ENCODE results near the gene OR2H2. TPM values are rescaled to one million over a fixed set of nuclear protein-coding genes. Genes with fewer than 3 reads are reported as not detected.
A peak's percentile ranks its signal among the peaks of the same experiment; 100 is the strongest.

Gene OR2H2
- total RNA-seq, 2 donors from 2014 or later = not detected

GRCh38 chr6:29603930-29604329 is 19.0 kb downstream of the OR2H2 start:
- Histone ChIP-seq H3K27me3 (ENCODE audit: control insufficient read depth, insufficient read depth, low read length, poor library complexity, severe bottlenecking) (no peaks in the 10 kb centered on the region), H3K27ac (ENCODE audit: low read depth, low read length) (peak overlapping the region; percentile 45), H3K4me3 (ENCODE audit: low read length) (no peak overlapping the region), H3K4me1 (ENCODE audit: control insufficient read depth, insufficient read depth, low read length) (no peaks in the 10 kb centered on the region), H3K36me3 (ENCODE audit: control insufficient read depth, insufficient read depth, low read length) (peaks cover 64% of the 10 kb centered on the region), H3K9me3 (ENCODE audit: control insufficient read depth, low read length) (no peaks in the 10 kb centered on the region), H3K9ac (ENCODE audit: extremely low read depth, low read length, poor library complexity, severe bottlenecking) (no peak overlapping the region)
- WGBS, 2 experiments (ENCODE audit: insufficient coverage in 1 of 2, insufficient read length in 1 of 2) = 88 to 94% methylated on average over 2 of the region's 2 CpGs
- no peaks in the 10 kb centered on the region for H3K4me1 Mint-ChIP-seq
- H3K9me3 Mint-ChIP-seq = no peaks in the 10 kb centered on the region
- no peak for DNase-seq
- H3K27me3 Mint-ChIP-seq (ENCODE audit: insufficient read depth) = no peaks in the 10 kb centered on the region
- H3K27ac Mint-ChIP-seq = no peak overlapping the region
- H3K4me3 Mint-ChIP-seq = no peak overlapping the region
- TF ChIP-seq CTCF (conservative IDR thresholded peaks at IDR 0.05) = no peak
- H3K36me3 Mint-ChIP-seq (ENCODE audit: low read depth) = peaks cover 78% of the 10 kb centered on the region

GRCh38 chr6:29608131-29608530 is 23.2 kb downstream of the OR2H2 start:
- Mint-ChIP-seq H3K36me3 (ENCODE audit: low read depth) (peaks cover 85% of the 10 kb centered on the region), H3K4me3 (no peak overlapping the region), H3K4me1 (no peaks in the 10 kb centered on the region), H3K9me3 (no peaks in the 10 kb centered on the region), H3K27ac (no peak overlapping the region), H3K27me3 (ENCODE audit: insufficient read depth) (no peaks in the 10 kb centered on the region)
- Histone ChIP-seq H3K36me3 (ENCODE audit: control insufficient read depth, insufficient read depth, low read length) (peaks cover 68% of the 10 kb centered on the region), H3K4me3 (ENCODE audit: low read length) (no peak overlapping the region), H3K27ac (ENCODE audit: low read depth, low read length) (no peak overlapping the region), H3K9ac (ENCODE audit: extremely low read depth, low read length, poor library complexity, severe bottlenecking) (no peak overlapping the region), H3K9me3 (ENCODE audit: control insufficient read depth, low read length) (no peaks in the 10 kb centered on the region), H3K4me1 (ENCODE audit: control insufficient read depth, insufficient read depth, low read length) (no peaks in the 10 kb centered on the region), H3K27me3 (ENCODE audit: control insufficient read depth, insufficient read depth, low read length, poor library complexity, severe bottlenecking) (no peaks in the 10 kb centered on the region)
- DNase-seq = no peak
- no peak for TF ChIP-seq CTCF (conservative IDR thresholded peaks at IDR 0.05)

GRCh38 chr6:29610540-29610939 is 25.6 kb downstream of the OR2H2 start:
- no peak overlapping the region for H3K4me3 Mint-ChIP-seq
- no peaks in the 10 kb centered on the region for H3K9me3 Mint-ChIP-seq
- no peaks in the 10 kb centered on the region for H3K27me3 Mint-ChIP-seq (ENCODE audit: insufficient read depth)
- no peaks in the 10 kb centered on the region for H3K27me3 ChIP-seq (ENCODE audit: control insufficient read depth, insufficient read depth, low read length, poor library complexity, severe bottlenecking)
- no peak overlapping the region for H3K27ac Mint-ChIP-seq
- no peak for DNase-seq
- peaks cover 81% of the 10 kb centered on the region for H3K36me3 ChIP-seq (ENCODE audit: control insufficient read depth, insufficient read depth, low read length)
- H3K4me1 Mint-ChIP-seq = no peaks in the 10 kb centered on the region
- H3K4me3 ChIP-seq (ENCODE audit: low read length) = no peak overlapping the region
- no peak for TF ChIP-seq CTCF (conservative IDR thresholded peaks at IDR 0.05)
- peaks cover 85% of the 10 kb centered on the region for H3K36me3 Mint-ChIP-seq (ENCODE audit: low read depth)
- H3K9ac ChIP-seq (ENCODE audit: extremely low read depth, low read length, poor library complexity, severe bottlenecking) = no peak overlapping the region
- no peaks in the 10 kb centered on the region for H3K4me1 ChIP-seq (ENCODE audit: control insufficient read depth, insufficient read depth, low read length)
- no peaks in the 10 kb centered on the region for H3K9me3 ChIP-seq (ENCODE audit: control insufficient read depth, low read length)
- WGBS, 2 experiments (ENCODE audit: insufficient coverage in 1 of 2, insufficient read length in 1 of 2) = 92 to 94% methylated on average over 3 to 4 of the region's 4 CpGs
- H3K27ac ChIP-seq (ENCODE audit: low read depth, low read length) = no peak overlapping the region
